SU-DHL-6 (cell line): ENCODE data around the gene AXIN2.

ENCODE experiments used
- EZH2phosphoT487 ChIP-seq: fragments of 200-600 bp; sonication (generic), shearing (Covaris generic); conservative IDR thresholded peaks from 2 replicates; pipeline ENCODE4 v1.6.1; 2018; ENCODE audit warnings: mild to moderate bottlenecking, antibody characterized with exemption, low read length, moderate library complexity, mixed read lengths
- TF ChIP-seq, protein P1 (sequence below): fragments of 200-600 bp; sonication (generic); IDR thresholded peaks from one replicate; pipeline ENCODE4 v1.5.1; 2017; ENCODE audit warnings: antibody characterized with exemption, mild to moderate bottlenecking, low read length, moderate library complexity; ENCODE audit not compliant: insufficient read depth, poor library complexity, severe bottlenecking

DNA sequence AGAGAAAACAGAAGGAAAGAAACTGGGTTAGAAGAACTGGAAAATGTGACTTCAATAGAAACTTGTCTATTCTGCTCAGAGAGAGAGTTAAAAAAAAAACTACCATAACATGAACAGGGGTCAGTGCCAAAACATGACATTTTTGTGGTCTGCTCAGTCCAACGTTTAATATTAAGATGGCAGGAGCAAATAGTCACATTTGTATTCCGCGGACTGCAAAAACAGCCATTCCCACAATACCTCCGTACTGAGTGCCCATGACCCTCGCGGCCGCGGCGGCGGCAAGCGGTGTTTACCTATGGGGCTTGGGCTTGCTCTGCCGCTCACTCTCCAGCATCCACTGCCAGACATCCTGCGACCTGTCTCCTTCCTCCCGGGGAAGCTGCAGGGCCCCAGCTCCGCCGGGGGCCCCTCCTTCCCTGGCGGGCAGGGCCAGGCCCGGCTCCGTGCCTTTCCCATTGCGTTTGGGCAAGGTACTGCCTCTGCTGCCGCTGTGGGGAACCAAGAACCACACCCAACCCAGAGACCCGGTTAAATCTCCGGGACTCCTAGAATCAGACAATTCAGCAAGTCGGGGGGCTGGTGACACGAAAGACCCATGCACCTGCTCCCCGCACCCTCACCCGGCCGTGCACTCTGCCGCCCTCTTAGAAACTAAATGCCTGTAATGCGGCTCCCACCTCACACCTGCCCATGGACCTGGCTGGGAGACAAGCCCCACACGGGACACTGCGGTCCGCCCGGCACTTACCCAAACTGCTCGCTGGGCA, 24.7 kb downstream of the AXIN2 start:
- TF ChIP-seq, protein P1, sequence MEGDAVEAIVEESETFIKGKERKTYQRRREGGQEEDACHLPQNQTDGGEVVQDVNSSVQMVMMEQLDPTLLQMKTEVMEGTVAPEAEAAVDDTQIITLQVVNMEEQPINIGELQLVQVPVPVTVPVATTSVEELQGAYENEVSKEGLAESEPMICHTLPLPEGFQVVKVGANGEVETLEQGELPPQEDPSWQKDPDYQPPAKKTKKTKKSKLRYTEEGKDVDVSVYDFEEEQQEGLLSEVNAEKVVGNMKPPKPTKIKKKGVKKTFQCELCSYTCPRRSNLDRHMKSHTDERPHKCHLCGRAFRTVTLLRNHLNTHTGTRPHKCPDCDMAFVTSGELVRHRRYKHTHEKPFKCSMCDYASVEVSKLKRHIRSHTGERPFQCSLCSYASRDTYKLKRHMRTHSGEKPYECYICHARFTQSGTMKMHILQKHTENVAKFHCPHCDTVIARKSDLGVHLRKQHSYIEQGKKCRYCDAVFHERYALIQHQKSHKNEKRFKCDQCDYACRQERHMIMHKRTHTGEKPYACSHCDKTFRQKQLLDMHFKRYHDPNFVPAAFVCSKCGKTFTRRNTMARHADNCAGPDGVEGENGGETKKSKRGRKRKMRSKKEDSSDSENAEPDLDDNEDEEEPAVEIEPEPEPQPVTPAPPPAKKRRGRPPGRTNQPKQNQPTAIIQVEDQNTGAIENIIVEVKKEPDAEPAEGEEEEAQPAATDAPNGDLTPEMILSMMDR = no peak
- no peak for TF ChIP-seq EZH2phosphoT487
